Right kidney (tissue), 1 donor: ENCODE data around the gene RHOBTB1.

ENCODE experiments used
- DNase-seq: peaks from one replicate; pipeline ENCODE4 v3.0.0-alpha.2; 2016

Gene RHOBTB1

DNA sequence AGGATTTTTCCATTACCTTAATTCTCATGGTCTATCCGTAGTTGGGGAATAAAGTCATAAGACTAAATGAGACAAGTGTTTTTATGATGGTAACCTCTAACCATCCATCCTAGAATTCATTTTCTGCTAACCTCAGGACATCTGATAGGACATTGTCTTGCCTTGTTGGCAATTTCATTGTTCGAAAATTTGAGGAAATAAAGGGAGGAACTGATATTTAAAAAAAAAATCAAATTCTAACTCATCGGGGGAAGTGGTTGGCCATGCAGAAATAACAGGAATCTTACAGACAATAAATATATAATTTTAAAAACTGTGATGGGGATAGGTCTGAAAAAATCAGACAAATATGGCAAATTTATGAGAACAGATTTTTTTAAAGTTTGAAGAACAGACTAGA, 21.7 kb upstream of the RHOBTB1 start:
- DNase-seq = no peak

DNA sequence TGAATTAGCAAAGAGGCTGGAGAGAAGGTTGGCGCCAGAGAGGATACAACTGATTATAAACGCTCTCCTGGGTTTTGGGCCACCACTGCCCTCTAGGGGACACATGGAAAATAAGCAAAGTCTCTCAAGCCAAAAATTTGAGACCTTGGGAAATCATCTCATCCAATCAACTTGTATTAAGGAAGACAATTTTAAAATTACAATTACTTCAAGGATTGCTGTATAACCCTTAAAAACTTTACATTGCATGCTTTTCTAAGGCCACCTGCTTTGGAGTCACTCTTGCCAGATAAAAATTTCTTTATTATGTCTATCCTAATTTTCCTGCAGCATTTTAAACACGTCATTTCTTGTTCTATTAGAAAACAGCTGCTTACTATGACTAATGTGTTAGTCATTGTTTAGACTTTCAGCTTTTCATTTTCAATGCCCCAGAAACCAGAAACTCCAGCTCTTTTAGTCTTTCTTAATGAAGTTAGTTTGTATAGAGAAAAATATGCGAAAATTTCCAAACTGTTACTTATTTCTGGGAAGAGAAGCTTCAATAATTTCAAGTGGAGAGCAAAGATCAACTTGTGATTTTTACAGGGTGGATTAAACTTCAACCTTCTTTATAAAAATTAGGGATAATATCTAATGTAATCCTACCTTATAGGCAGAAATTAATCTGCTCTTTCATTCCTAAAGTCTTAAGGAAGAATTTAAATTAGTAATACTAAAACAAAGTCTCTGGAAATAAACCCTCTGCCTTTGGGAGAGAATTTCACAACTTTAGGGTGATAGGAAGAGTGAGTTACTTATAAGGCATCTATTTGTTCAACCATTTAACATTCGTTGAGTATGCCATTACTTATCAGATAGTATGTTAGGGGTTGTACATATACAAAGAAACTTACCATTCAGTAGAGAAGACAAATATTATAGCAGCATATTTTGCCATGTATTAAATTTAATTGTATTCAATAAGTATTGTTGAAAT, 20.6 kb upstream of the RHOBTB1 start:
- DNase-seq = peak; percentile 48

DNA sequence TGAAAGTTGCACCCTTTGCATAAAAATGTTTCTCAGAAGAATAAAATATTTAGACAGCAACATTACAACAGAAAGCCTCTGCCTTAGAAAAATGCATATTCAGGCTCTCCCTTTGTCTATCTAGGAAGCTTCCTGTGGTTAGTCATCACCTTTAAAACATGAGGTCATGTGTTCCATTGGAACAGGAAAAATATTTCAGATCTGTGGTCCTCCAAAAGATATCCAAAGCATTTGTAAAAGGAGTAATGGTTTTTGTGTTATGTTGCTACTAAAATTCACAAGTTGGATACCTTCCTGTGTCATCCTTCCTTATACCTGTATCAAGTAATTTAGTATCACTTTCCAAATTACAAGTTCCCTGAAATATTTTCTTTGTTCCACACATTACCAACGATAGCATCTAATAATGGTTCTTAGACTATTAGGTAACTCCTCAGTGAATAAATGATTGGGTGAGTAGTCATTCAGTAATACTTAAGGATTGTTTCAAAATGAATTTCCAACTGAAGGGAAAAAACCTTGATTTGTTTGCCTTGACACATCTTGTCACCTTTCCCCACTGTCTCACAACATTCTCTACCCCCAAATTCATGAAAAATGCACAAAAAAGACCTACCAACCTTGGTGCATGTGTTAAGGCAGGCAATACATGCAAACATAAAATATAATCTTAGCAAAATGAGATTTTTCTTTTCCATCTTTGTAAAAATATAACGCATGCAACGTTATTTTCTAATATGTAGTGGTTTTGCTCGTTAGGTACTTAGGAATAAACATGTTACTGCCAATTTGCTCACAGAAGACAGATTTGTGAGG, 19.7 kb upstream of the RHOBTB1 start:
- no peak for DNase-seq

- no peak for DNase-seq
These were observed 19.0 kb upstream of the RHOBTB1 start for GRCh38 chr10:60962946-60963345.

- no peak for DNase-seq
These were observed 16.9 kb upstream of the RHOBTB1 start for GRCh38 chr10:60960913-60961312.

DNA sequence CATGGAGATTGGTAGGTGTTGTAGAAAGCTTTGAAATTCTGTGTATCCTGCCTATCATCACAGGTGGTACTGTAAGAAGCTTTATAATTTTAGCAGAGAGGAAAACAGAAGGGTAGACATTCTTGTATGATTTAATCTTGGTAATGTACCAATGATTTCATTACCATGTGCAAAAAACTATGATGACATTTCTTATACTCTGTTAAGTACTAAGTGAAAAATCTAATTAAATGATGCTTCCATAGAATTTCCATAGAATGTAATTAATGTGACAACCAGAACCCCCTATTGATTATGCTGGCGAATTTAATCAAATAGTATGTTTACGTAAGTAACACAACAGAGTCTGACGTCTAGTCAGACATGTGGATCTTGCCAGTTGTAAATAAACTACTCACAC, 16.0 kb upstream of the RHOBTB1 start:
- DNase-seq = no peak

DNA sequence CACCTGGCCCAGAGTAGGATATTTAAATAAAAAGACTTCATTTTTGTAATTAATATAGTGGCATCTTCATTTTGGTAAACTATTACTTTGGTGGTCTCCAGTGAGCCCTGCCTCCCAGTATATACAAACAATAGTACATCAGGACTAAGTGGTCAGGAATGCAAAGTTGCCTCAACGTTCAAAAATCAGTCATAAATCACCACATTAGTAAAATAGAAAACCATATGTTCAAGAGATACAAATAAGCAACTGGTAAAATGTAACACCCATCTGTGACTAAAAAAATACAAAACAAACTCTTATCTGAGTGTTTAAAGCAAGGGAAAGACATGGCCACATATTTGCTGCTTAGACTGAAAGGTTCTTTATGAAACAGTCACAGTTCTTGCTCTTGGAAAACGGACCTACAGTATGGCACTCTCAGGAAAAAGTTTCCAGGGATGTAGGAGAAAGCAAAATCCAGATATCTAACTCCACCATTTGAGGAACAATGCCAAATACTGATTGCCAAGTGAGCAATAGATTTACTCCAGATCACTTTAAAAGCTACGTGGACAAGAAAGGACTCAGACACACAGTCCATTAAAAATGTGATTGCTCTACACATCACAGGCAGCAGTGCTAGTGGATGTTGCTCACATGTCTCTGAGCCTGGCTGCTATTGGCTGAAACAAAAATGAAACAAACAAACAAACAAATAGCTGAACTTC, 15.1 kb upstream of the RHOBTB1 start:
- DNase-seq = no peak

- no peak for DNase-seq
These were observed 13.8 kb upstream of the RHOBTB1 start for GRCh38 chr10:60957667-60958221.

DNA sequence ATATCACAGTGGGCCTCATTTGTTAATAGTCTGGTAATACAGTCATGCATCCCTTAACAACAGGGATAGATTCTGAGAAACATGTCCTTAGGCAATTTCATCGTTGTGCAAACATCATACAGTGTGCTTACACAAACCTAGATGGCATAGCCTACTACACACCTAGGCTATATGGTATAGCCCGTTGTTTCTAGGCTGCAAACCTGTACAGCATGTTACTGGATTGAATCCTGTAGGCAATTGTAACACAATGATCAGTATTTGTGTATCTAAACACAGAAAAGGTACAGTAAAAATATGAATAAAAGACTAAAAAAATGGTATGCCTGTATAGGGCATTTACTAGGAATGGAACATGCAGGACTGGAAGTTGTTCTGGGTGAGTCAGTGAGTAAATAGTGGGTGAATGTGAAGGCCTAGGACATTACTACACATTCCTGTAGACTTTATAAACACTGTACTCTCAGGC, 12.0 kb upstream of the RHOBTB1 start:
- DNase-seq = no peak

GRCh38 chr10:60955316-60955715, 11.3 kb upstream of the RHOBTB1 start:
- DNase-seq = no peak

- no peak for DNase-seq
These were observed 10.1 kb upstream of the RHOBTB1 start for GRCh38 chr10:60954035-60954434.

DNA sequence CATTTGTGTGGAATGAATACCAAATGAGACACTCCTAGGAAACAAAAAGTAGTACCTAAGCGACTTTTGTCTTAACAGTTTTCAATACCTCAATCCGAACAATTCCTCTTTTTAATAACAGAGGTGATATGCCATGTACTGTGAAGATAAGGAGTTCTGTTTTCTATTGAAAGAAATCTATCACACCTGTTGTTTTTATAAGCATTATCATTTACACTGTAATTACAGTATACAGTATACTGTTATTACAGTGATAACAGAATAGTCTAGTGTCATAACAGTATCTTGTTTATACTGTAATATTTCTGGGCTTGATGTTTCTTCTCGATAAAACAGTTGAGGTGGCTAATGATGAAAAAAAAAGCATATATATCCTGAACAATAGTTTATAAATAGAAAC, 9.4 kb upstream of the RHOBTB1 start:
- DNase-seq = no peak

DNA sequence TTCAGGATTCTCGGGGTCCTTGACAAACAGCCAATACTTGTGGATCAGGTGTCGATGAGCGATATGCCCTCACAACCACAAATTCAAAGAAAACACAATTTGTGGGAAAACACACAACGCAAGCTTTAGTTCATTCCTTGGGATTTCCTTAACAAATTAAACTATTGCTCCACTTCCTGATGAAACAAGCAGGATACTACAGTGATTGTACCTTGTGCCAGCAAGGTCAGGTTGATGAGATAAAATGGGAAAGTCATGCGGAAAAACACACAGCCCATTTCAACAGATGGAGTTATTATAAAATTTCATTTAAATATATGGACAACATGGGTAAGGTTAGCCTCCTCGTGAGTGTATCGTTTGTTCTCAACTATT, 8.8 kb upstream of the RHOBTB1 start:
- no peak for DNase-seq

DNA sequence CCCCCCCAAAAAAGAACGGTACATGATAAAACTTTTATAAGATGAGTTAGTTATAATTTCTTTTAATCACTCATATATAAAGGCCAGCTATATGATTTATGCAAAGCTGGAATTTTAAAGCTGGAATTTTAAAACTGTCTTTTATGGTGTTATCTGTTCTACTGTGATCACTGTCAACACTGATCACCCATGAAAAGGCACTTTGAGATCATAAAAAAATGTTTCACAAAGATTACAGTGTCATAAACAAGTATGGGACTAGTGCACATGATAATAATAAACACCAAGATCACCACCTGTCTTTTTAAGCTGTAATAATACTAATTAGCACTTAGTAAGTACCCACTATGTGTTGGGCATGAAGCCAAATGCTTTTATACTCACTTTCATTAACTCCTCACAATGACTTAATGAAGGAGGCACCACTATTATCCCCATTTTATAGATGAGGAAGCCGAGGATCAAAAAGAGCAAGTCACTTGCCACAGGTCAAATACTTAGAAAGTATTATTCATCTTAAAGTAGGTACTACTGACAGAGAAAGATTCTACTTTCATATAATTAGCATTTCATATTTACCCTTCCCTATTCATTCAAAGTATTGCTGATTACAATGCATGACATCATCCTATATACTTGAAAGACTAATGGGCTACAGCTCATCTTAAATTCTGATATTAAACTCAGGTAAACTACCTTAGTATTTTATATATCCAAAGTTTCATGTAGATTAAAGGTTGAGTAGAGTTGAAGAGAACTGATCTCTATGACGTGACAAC, 8.3 kb upstream of the RHOBTB1 start:
- no peak for DNase-seq

DNA sequence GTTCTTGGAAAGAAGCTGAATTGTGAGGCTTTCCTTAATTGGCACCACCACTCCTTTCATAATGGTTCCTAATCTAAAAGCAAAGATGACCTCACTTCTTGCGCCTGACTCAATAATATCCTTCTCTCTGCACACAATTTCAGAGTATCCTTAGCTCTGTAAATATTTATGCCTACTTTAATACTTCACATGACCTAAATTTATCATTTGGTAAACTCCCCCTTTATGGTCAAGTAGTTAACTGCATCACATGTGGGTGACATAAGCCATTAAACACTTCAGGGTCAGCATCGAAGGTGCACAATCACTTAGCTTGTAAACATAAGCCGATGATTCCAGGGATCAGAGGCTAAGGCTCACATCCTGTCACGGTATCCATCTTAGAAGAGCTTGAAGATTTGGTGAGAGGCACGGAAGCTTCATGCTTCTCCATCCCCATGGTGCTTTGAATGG, 7.3 kb upstream of the RHOBTB1 start:
- DNase-seq = no peak

DNA sequence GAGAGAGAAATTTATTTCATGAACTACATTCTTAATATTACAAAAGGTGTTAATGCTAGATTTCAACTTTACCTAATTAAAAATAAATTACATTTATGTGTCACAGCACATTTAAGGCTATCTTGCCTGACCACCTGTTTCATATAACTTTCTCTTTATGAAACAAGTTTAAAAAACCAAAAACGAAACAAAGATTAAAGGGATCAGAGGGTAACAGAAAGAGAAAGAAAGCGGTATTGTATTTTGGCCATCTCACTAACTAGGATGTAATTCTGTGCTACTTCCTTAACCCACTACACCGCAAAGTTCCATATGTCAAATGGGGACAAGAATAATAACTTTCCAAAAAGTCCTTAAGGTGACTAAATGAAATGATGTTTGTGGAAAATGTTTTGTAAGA, 6.3 kb upstream of the RHOBTB1 start:
- no peak for DNase-seq

- no peak for DNase-seq
These were observed 4.9 kb upstream of the RHOBTB1 start for GRCh38 chr10:60948851-60949250.

DNA sequence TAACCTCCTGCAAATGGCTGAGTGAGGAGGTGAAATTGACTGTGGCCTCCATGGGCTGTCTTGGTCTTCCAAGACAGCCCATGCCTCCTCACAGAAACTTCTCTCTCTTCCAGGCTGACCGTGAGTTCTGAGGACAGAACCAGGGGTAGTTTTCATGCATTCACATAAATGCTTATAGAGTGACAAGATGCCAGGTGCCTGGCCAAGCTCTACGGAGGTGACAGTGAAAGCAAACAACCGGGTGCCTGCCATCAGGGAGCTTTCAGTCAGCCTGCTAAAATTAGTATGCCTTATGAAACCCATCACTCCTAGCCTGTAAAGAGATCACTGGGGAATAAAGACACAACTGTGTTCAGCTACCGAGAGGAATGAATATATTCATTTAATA, 919 bp upstream of the RHOBTB1 start:
- DNase-seq = no peak

DNA sequence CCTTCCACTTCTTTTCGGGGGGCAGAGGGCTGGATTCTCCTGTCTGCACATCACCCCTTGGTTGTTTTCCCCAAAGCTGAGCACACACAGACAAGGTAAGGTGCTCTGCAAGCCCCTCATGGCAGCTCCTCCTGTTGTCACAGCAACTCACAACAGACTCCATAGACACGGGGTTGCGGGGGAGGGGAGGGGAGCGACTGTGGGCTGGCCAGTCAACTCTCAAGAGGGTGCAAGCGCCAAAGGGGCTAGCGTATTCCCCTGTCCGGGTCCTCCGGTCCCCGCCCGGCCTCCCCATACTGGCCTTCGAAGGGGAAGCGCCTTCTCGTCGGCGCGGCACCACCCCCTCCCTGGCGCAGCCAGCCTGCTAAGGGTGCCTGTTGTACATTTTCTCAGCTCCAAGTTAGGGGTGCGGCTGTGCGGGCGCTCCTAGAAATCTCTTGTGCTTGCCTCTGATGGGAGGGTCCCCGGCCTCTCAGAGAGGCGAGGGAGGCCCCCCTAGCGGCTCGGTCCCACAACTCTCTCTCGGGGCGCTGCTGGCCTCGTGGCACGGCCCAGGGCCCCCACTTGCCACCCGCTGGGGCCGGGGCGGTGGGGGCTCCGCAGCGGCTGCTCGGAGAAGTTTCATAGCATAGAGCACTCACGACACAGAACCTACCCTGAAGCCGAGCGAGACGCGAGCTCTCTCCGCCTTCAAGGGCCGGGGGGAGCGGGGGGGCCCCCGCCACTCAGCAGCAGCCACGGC, 498 bp downstream of the RHOBTB1 start:
- peak; percentile 93 for DNase-seq

GRCh38 chr10:60942788-60943315, 1.1 kb downstream of the RHOBTB1 start:
- DNase-seq = no peak
